ENCODE data around the gene MLLT1.

Gene MLLT1

DNA sequence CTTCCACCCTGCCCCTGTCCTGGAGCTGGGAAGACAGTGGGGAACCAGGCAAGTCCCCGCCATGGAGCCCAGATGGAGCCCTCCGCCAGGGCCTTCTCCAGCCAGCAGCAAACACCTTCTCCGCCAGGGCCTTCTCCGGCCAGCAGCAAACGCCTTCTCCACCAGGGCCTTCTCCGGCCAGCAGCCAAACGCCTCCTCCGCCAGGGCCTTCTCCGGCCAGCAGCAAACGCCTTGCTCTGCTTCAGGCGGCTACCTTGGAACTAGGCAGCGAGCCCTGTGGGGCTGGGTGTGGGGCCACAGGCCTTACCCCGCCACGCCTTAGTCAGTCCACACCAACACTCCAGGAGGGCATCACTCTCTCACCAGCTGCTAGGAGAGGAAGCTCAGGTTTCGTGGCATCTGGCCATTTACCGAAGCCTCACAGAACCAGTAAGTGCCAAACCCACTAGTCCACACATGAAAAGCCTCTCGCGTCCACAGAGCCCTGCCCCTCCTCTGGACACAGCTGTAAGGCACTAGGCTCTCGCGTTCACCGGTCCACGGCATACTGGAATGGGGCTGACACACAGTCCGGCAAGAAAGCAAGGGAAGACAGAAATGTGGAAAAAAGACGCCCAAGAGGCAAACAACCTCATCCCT is 41.0 kb downstream of the MLLT1 start:
- no peak for DNase-seq (ENCODE audit: low read depth)
- TF ChIP-seq, protein P1, sequence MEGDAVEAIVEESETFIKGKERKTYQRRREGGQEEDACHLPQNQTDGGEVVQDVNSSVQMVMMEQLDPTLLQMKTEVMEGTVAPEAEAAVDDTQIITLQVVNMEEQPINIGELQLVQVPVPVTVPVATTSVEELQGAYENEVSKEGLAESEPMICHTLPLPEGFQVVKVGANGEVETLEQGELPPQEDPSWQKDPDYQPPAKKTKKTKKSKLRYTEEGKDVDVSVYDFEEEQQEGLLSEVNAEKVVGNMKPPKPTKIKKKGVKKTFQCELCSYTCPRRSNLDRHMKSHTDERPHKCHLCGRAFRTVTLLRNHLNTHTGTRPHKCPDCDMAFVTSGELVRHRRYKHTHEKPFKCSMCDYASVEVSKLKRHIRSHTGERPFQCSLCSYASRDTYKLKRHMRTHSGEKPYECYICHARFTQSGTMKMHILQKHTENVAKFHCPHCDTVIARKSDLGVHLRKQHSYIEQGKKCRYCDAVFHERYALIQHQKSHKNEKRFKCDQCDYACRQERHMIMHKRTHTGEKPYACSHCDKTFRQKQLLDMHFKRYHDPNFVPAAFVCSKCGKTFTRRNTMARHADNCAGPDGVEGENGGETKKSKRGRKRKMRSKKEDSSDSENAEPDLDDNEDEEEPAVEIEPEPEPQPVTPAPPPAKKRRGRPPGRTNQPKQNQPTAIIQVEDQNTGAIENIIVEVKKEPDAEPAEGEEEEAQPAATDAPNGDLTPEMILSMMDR (IDR thresholded peaks at IDR 0.05; ENCODE audit: insufficient read depth, low read depth, low read length, missing control alignments): no peak
- H3K4me3 ChIP-seq (ENCODE audit: low read depth, low read length): no peak overlapping the region

GRCh38 chr19:6238256-6238642 is 41.5 kb downstream of the MLLT1 start:
- DNase-seq (ENCODE audit: low read depth): no peak
- no peak overlapping the region for H3K4me3 ChIP-seq (ENCODE audit: low read depth, low read length)

GRCh38 chr19:6236310-6237291 is 43.2 kb downstream of the MLLT1 start:
- DNase-seq (ENCODE audit: low read depth): no peak

More at GRCh38 chr19:6238256-6238642, 41.5 kb downstream of the MLLT1 start:
- TF ChIP-seq, protein P1 (IDR thresholded peaks at IDR 0.05; ENCODE audit: insufficient read depth, low read depth, low read length, missing control alignments): no peak

DNA sequence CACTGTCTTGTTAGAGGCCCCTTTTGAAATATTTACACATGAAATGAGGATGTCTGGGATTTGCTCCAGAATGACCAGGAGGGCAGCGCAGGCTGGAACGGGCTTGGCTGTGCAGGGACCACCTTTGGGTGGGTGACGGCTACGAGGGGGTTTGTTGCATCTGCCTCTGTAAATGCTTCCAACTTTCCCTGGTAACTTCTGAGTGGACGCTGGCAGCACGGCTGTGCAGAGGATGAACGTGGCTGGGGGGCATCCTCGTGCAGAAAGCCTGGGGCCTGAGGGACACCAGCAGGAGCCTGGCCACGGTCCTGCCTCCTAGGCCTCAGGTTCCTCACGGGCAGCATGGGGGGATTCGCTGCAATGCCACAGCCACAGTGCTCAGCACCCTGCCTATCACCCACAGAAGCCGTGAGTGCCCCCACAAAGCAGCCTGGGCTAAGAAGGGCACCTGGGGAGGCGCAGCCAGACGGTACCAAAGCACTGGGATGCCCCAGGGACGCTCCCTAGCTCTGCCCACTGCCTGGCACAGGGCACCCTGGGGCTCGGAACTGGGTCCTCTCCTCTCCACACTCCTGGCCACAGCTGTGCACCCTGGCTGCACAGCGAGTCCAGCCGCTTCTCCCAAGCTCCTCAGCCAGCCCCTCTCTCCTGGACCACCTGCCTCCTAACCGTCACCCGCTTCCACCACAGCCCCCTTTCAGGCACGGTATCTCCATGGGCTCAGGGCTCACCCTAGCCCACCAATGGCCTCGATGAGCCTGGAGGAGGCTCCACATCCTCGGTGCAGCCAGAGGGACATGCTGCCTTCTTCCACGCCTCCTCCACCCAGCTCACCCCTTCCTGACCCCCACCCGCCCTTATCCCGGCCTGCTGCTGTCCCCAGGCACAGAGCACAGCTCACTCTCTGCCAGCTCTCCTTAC is 44.5 kb downstream of the MLLT1 start:
- no peak for DNase-seq (ENCODE audit: low read depth)
- TF ChIP-seq, protein P1 (IDR thresholded peaks at IDR 0.05; ENCODE audit: insufficient read depth, low read depth, low read length, missing control alignments): no peak
- H3K4me3 ChIP-seq (ENCODE audit: low read depth, low read length): no peak overlapping the region

More at GRCh38 chr19:6236310-6237291, 43.2 kb downstream of the MLLT1 start:
- TF ChIP-seq, protein P1 (IDR thresholded peaks at IDR 0.05; ENCODE audit: insufficient read depth, low read depth, low read length, missing control alignments): no peak
- H3K4me3 ChIP-seq (ENCODE audit: low read depth, low read length): no peak overlapping the region

DNA sequence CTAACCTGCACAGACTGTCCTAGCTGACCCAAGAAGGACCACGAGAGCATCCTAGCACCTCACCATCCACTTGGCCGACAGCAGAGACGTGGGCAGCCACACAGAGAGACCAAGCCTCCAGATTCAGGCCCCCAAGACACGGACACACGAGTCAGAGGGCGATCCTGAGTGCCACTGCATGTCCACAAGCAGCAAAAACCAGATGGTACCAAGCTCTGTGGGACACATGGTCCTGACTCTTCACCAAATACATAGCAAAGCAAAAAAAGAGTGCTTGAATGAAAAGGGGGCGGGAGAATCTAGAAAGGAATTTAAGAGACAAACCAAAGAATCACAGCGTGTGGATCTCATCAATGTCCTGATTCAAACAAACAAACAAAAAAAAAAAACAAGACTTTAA is 45.2 kb downstream of the MLLT1 start:
- no peak for DNase-seq (ENCODE audit: low read depth)
- no peak overlapping the region for H3K4me3 ChIP-seq (ENCODE audit: low read depth, low read length)
- TF ChIP-seq, protein P1 (IDR thresholded peaks at IDR 0.05; ENCODE audit: insufficient read depth, low read depth, low read length, missing control alignments): no peak

DNA sequence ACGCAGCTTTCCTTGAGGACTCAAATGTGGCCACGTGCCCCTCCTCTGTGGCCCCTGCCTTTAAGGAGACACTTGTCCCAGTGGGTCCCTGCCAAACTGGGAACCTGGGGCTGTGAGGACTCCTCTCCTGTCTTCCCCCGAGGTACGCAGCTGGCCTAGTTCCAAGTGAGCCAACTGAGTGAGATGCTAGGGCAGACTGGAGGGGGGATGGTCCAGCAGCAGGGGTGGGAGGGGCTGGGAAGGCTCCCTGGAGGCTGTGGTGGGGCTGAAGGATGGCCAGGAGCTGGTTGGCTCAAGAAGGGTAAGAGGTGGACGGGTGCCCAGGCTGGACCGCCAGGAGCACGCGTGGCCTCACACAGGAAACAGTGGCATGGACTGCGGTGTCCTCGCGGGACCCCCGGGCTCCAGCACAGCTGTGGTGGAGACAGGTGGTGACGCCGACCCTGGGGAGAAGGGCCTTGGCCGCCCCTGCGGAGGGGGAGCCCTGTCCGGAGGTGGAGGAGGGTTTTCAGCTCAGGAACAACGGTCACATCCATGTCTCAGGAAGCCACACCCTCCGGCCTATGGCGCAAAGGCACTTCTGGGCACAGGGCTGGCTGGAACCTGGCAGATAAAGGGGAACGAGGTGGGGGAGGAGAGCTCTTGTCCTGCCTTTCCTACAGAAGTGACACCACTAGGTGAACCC is 45.8 kb downstream of the MLLT1 start:
- H3K4me3 ChIP-seq (ENCODE audit: low read depth, low read length): no peak overlapping the region
- no peak for DNase-seq (ENCODE audit: low read depth)
- TF ChIP-seq, protein P1 (IDR thresholded peaks at IDR 0.05; ENCODE audit: insufficient read depth, low read depth, low read length, missing control alignments): no peak

Measured in GM12865 (cell line).